Glutamatergic neuron (in vitro differentiated cells): Measurements from ENCODE around the gene VMP1. TPM values are rescaled to one million over a fixed set of nuclear protein-coding genes. Genes with fewer than 3 reads are reported as not detected.
"Not testable (repeated sequence)": the region's sequence is repeated elsewhere in the genome, so short reads cannot be mapped to it uniquely, and the experiment has no call there.

Experiments
- DNase-seq: peaks from one replicate; pipeline ENCODE4 v3.0.0; 2022
- H3K27ac Mint-ChIP-seq: one replicate; pipeline ENCODE4 v1.8.0; 2020; ENCODE audit warnings: mild to moderate bottlenecking, mixed read lengths, inconsistent platforms; ENCODE audit not compliant: unreplicated experiment
- H3K27me3 Mint-ChIP-seq: one replicate; pipeline ENCODE4 v1.8.0; 2020; ENCODE audit warnings: mild to moderate bottlenecking, moderate library complexity, mixed read lengths, inconsistent platforms; ENCODE audit not compliant: unreplicated experiment
- H3K36me3 Mint-ChIP-seq: one replicate; pipeline ENCODE4 v1.8.0; 2020; ENCODE audit warnings: mild to moderate bottlenecking, mixed read lengths, inconsistent platforms; ENCODE audit not compliant: unreplicated experiment
- H3K4me1 Mint-ChIP-seq: one replicate; pipeline ENCODE4 v1.8.0; 2020; ENCODE audit warnings: mild to moderate bottlenecking, low read depth, mixed read lengths, inconsistent platforms; ENCODE audit not compliant: unreplicated experiment
- H3K4me3 Mint-ChIP-seq: one replicate; pipeline ENCODE4 v1.8.0; 2020; ENCODE audit warnings: mild to moderate bottlenecking, mixed read lengths, inconsistent platforms; ENCODE audit not compliant: unreplicated experiment
- H3K9me3 Mint-ChIP-seq: one replicate; pipeline ENCODE4 v1.8.0; 2020; ENCODE audit warnings: mild to moderate bottlenecking, moderate library complexity, mixed read lengths, inconsistent platforms; ENCODE audit not compliant: unreplicated experiment
- CTCF ChIP-seq: fragments of 200-600 bp; sonication (generic); IDR thresholded peaks from one replicate; pipeline ENCODE4 v1.5.0; 2021; ENCODE audit not compliant: partially characterized antibody, unreplicated experiment
- total RNA-seq: library from RNA; stranded (reverse); fragmentation: NEBNext Ultra II Directional; extraction: Animal tissue kit (Norgen Biotek cat#: 25700); gene quantifications from one replicate; pipeline ENCODE4 v1.2.1, GENCODE V29; 2021; ENCODE audit not compliant: unreplicated experiment

VMP1 gene
- total RNA-seq, 1 donor from 2014 or later = 64.1 TPM

GRCh38 chr17:59851439-59852375 is 144.3 kb downstream of the VMP1 start:
- no peak overlapping the region for H3K4me3 Mint-ChIP-seq
- no peaks in the 10 kb centered on the region for H3K27me3 Mint-ChIP-seq
- H3K27ac Mint-ChIP-seq = no peak overlapping the region
- TF ChIP-seq CTCF = no peak
- no peak for DNase-seq
- no peaks in the 10 kb centered on the region for H3K4me1 Mint-ChIP-seq
- peaks cover 4% of the 10 kb centered on the region for H3K9me3 Mint-ChIP-seq
- H3K36me3 Mint-ChIP-seq = no peaks in the 10 kb centered on the region

GRCh38 chr17:59852847-59853167 is 145.4 kb downstream of the VMP1 start:
- not testable (repeated sequence) for H3K27me3 Mint-ChIP-seq, H3K4me3 Mint-ChIP-seq, H3K36me3 Mint-ChIP-seq, H3K9me3 Mint-ChIP-seq, DNase-seq, H3K4me1 Mint-ChIP-seq, H3K27ac Mint-ChIP-seq

GRCh38 chr17:59853168-59853918 is 145.9 kb downstream of the VMP1 start:
- H3K4me3 Mint-ChIP-seq = no peak overlapping the region
- DNase-seq = peak; percentile 28
- H3K4me1 Mint-ChIP-seq = no peaks in the 10 kb centered on the region
- TF ChIP-seq CTCF = peak; percentile 36
- no peaks in the 10 kb centered on the region for H3K36me3 Mint-ChIP-seq
- peaks cover 4% of the 10 kb centered on the region for H3K9me3 Mint-ChIP-seq
- H3K27me3 Mint-ChIP-seq = no peaks in the 10 kb centered on the region
- no peak overlapping the region for H3K27ac Mint-ChIP-seq

GRCh38 chr17:59853919-59854729 is 146.7 kb downstream of the VMP1 start:
- H3K4me1 Mint-ChIP-seq, H3K4me3 Mint-ChIP-seq, H3K36me3 Mint-ChIP-seq, H3K27me3 Mint-ChIP-seq, H3K27ac Mint-ChIP-seq, DNase-seq, H3K9me3 Mint-ChIP-seq: not testable (repeated sequence)

- TF ChIP-seq CTCF = no peak
- Mint-ChIP-seq H3K4me3 (no peak overlapping the region), H3K4me1 (no peaks in the 10 kb centered on the region), H3K9me3 (peaks cover 2% of the 10 kb centered on the region), H3K27ac (no peak overlapping the region), H3K27me3 (no peaks in the 10 kb centered on the region), H3K36me3 (no peaks in the 10 kb centered on the region)
- DNase-seq = no peak
Observed at GRCh38 chr17:59856859-59857794, 149.7 kb downstream of the VMP1 start.
